WERI-Rb-1 (cell line): Measurements from ENCODE around the gene RBP4.
A peak's percentile ranks its signal among the peaks of the same experiment; 100 is the strongest.

ENCODE experiments used
- DNase-seq: peaks from one replicate; pipeline ENCODE4 v3.0.0-alpha.2; 2020
- H3K27ac ChIP-seq: fragments of 250-450 bp; sonication (Bioruptor Pico); 2 replicates; pipeline ENCODE4 v1.5.1; 2020; ENCODE audit warnings: mild to moderate bottlenecking, moderate library complexity
- H3K27me3 ChIP-seq: fragments of 250-450 bp; sonication (Bioruptor Pico); 2 replicates; pipeline ENCODE4 v1.5.1; 2021; ENCODE audit warnings: mild to moderate bottlenecking, low read depth, moderate library complexity; ENCODE audit not compliant: insufficient read depth, severe bottlenecking
- H3K36me3 ChIP-seq: fragments of 250-450 bp; sonication (Bioruptor Pico); 2 replicates; pipeline ENCODE4 v1.5.1; 2020; ENCODE audit warnings: mild to moderate bottlenecking, moderate library complexity
- H3K4me3 ChIP-seq: 2 replicates; pipeline ENCODE4 v1.5.1; 2011; ENCODE audit warnings: low read depth, mild to moderate bottlenecking, control low read depth, low read length
- H3K9me3 ChIP-seq: fragments of 250-450 bp; sonication (Bioruptor Pico); 2 replicates; pipeline ENCODE4 v1.5.1; 2021; ENCODE audit warnings: mild to moderate bottlenecking, moderate library complexity; ENCODE audit not compliant: severe bottlenecking
- CTCF ChIP-seq: IDR thresholded peaks from 2 replicates; pipeline ENCODE4 v1.5.1; 2011; ENCODE audit warnings: low read depth, mild to moderate bottlenecking, control low read depth, inconsistent platforms, low read length

RBP4 gene

GRCh38 chr10:93560541-93560940, 40.5 kb downstream of the RBP4 start:
- H3K9me3 ChIP-seq, result no peaks in the 10 kb centered on the region

GRCh38 chr10:93559490-93559889, 41.5 kb downstream of the RBP4 start:
- Histone ChIP-seq H3K4me3 (no peak overlapping the region), H3K36me3 (no peaks in the 10 kb centered on the region), H3K27me3 (no peaks in the 10 kb centered on the region), H3K9me3 (no peaks in the 10 kb centered on the region), H3K27ac (no peak overlapping the region)
- TF ChIP-seq CTCF, result no peak
- DNase-seq, result no peak

More at GRCh38 chr10:93560541-93560940, 40.5 kb downstream of the RBP4 start:
- no peak for TF ChIP-seq CTCF
- no peak overlapping the region for H3K27ac ChIP-seq
- no peak overlapping the region for H3K4me3 ChIP-seq
- no peaks in the 10 kb centered on the region for H3K36me3 ChIP-seq
- H3K27me3 ChIP-seq, result no peaks in the 10 kb centered on the region
- no peak for DNase-seq

DNA sequence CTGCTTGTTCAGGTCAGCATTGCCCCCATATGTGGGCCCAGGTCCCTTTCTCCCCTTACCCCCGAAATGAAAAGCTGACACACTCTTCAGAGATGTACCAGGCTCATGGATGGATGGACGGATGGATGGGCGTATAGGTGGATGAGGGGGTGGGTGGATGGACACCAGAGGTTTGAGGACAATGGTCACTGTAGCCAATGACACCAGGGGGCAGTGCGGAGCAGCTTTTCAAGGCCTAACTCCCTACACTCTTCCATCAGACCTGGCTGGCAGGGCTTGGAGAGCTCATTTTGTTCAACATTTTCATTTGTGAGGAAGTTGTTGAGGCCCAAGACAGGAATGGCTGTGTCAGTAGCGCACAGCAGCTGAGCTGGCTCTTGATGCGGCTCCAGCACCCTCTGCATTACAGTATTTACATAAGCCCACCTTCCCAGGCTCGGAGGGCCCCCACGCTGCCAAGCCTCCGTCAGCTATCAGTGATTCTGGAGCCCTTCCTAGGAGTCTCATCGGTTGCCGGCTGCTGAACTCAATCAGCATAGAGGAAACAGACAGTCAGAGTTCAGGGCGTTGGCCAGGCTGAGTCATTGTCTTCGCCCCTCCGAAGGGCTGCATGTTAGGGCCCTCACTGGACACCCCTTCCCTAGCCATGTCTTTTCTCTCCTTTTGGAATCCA, 46.1 kb downstream of the RBP4 start:
- Histone ChIP-seq H3K9me3 (no peaks in the 10 kb centered on the region), H3K27me3 (no peaks in the 10 kb centered on the region), H3K4me3 (no peak overlapping the region), H3K36me3 (no peaks in the 10 kb centered on the region), H3K27ac (peak overlapping the region; percentile 45)
- TF ChIP-seq CTCF, result peak; percentile 95
- DNase-seq, result peak; percentile 92

GRCh38 chr10:93554316-93554663, 46.7 kb downstream of the RBP4 start:
- Histone ChIP-seq H3K27me3 (no peaks in the 10 kb centered on the region), H3K9me3 (no peaks in the 10 kb centered on the region), H3K27ac (no peak overlapping the region), H3K4me3 (no peak overlapping the region), H3K36me3 (no peaks in the 10 kb centered on the region)
- no peak for TF ChIP-seq CTCF
- no peak for DNase-seq

- no peak for TF ChIP-seq CTCF
- no peak overlapping the region for H3K4me3 ChIP-seq
- H3K9me3 ChIP-seq, result no peaks in the 10 kb centered on the region
- no peak overlapping the region for H3K27ac ChIP-seq
- no peaks in the 10 kb centered on the region for H3K27me3 ChIP-seq
- no peaks in the 10 kb centered on the region for H3K36me3 ChIP-seq
- no peak for DNase-seq
Measured at GRCh38 chr10:93553482-93554315, 47.3 kb downstream of the RBP4 start.
